Measurements from ENCODE around the gene EPHA1.

GRCh38 chr7:143383642-143383957 is 25.1 kb downstream of the EPHA1 start:
- TF ChIP-seq POLR2AphosphoS5 (IDR thresholded peaks at IDR 0.05; ENCODE audit: low read depth, low read length), result no peak
- no peak for TF ChIP-seq TCF7L2 (IDR thresholded peaks at IDR 0.05; ENCODE audit: low read depth, low read length)
- TF ChIP-seq, protein P1, sequence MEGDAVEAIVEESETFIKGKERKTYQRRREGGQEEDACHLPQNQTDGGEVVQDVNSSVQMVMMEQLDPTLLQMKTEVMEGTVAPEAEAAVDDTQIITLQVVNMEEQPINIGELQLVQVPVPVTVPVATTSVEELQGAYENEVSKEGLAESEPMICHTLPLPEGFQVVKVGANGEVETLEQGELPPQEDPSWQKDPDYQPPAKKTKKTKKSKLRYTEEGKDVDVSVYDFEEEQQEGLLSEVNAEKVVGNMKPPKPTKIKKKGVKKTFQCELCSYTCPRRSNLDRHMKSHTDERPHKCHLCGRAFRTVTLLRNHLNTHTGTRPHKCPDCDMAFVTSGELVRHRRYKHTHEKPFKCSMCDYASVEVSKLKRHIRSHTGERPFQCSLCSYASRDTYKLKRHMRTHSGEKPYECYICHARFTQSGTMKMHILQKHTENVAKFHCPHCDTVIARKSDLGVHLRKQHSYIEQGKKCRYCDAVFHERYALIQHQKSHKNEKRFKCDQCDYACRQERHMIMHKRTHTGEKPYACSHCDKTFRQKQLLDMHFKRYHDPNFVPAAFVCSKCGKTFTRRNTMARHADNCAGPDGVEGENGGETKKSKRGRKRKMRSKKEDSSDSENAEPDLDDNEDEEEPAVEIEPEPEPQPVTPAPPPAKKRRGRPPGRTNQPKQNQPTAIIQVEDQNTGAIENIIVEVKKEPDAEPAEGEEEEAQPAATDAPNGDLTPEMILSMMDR (IDR thresholded peaks at IDR 0.05), result no peak
- TF ChIP-seq, protein P2, sequence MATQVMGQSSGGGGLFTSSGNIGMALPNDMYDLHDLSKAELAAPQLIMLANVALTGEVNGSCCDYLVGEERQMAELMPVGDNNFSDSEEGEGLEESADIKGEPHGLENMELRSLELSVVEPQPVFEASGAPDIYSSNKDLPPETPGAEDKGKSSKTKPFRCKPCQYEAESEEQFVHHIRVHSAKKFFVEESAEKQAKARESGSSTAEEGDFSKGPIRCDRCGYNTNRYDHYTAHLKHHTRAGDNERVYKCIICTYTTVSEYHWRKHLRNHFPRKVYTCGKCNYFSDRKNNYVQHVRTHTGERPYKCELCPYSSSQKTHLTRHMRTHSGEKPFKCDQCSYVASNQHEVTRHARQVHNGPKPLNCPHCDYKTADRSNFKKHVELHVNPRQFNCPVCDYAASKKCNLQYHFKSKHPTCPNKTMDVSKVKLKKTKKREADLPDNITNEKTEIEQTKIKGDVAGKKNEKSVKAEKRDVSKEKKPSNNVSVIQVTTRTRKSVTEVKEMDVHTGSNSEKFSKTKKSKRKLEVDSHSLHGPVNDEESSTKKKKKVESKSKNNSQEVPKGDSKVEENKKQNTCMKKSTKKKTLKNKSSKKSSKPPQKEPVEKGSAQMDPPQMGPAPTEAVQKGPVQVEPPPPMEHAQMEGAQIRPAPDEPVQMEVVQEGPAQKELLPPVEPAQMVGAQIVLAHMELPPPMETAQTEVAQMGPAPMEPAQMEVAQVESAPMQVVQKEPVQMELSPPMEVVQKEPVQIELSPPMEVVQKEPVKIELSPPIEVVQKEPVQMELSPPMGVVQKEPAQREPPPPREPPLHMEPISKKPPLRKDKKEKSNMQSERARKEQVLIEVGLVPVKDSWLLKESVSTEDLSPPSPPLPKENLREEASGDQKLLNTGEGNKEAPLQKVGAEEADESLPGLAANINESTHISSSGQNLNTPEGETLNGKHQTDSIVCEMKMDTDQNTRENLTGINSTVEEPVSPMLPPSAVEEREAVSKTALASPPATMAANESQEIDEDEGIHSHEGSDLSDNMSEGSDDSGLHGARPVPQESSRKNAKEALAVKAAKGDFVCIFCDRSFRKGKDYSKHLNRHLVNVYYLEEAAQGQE (IDR thresholded peaks at IDR 0.05; ENCODE audit: insufficient read depth in 1 of 2, low read depth in 2 of 2, low read length in 1 of 2), result no peak

All from Panc1 (cell line).